ENCODE data around the gene C2CD2.

The C2CD2 gene

DNA sequence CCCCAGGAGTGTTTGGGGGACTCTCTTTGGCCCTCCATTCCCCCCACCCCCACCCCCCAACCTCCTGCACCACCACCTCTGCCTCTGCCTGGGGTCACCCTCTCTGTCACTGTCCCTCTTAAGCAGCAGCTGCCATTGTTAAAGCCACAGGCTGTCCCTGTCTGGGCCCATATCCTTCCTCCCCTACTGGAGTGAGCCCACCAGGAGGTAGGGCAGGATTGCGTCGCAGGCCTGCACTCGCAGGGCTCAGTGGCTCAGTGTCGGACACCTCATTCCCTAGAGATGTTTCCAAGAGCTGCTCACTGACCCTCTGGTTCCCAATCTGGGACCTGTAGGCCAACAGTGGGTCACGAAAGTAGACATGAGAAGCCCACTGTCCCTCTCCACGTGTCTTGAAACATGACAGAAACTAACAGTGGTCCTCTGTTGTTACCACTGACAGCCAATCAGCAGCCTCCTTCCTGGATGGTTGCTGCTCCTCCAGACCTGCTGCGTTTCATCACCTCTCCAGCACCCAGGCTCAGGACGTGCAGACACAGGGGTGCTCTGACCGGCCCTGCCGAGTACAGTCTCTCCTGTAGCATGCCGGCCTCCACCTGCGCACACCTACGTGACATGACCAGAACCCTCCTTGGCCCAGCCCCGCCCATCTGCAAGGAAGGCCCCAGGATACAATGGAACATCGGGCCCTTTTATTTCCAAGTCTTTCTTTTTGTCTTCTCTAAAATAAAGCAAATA lies 82.4 kb downstream of the C2CD2 start:
- no CpG with 5 or more reads among the region's 15 CpGs for WGBS, 2 donors (ENCODE audit: extremely low coverage in 2 of 2, insufficient read length in 2 of 2, insufficient replicate concordance in 1 of 2)
- Histone ChIP-seq H3K4me1 (ENCODE audit: control insufficient read depth in 2 of 2, insufficient read depth in 1 of 2, low read depth in 1 of 2, low read length in 2 of 2) (peaks cover 3 to 7% of the 10 kb centered on the region in 2 donors), H3K36me3 (replicated peaks in 1 of 2; ENCODE audit: control insufficient read depth in 2 of 2, insufficient read depth in 2 of 2, low read length in 2 of 2) (peaks cover 0 to 2% of the 10 kb centered on the region in 2 donors)

DNA sequence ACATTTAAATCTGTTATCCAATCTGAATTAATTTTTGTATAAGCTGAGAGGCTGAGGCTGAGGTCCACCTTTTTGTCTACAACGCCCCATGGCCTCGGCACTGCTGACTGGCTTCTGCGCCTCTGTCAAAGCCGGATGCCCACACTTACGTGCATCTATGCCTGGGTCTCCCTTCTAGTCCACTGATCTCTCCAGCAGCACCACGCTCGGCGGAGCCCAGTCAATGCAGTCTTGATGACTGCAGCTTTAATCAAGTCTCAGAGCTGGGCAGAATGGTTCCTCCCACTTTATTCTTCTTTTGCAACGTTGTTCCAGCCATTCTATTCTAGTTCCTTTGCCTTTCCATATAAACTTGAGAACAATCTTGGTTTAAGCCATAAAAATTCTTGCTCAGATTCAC lies 84.0 kb downstream of the C2CD2 start:
- no peak overlapping the region for H2BK5ac ChIP-seq (ENCODE audit: low read length)
- WGBS, 2 donors (ENCODE audit: extremely low coverage in 2 of 2, insufficient read length in 2 of 2, insufficient replicate concordance in 1 of 2), result no CpG with 5 or more reads among the region's 9 CpGs

More for the DNA sequence above, 82.4 kb downstream of the C2CD2 start:
- no peak overlapping the region for H3K23ac ChIP-seq (ENCODE audit: low read depth, low read length, poor library complexity)
- no peak overlapping the region for H2BK5ac ChIP-seq (ENCODE audit: low read length)
- no peak overlapping the region for H3K9ac ChIP-seq (ENCODE audit: low read depth, low read length, poor library complexity)
- peak overlapping the region; percentile 7 for H3K18ac ChIP-seq (ENCODE audit: low read length)
- DNase-seq (ENCODE audit: low spot score), result no peak
- no peak overlapping the region for H4K8ac ChIP-seq (ENCODE audit: low read depth, low read length)
- no peak overlapping the region for H2BK12ac ChIP-seq (ENCODE audit: low read length)
- H4K91ac ChIP-seq (ENCODE audit: low read depth, low read length, poor library complexity), result no peak overlapping the region
- H2AFZ ChIP-seq (ENCODE audit: low read length), result peak overlapping the region; percentile 42
- no peak overlapping the region for H3K4me3 ChIP-seq (ENCODE audit: low read length in 2 of 2)
- no peak overlapping the region for H2BK15ac ChIP-seq (ENCODE audit: low read length)
- no peak overlapping the region for H2BK120ac ChIP-seq (ENCODE audit: low read depth, low read length)
- peak overlapping the region; percentile 2 for H3K4ac ChIP-seq (ENCODE audit: low read length)
- H3K14ac ChIP-seq (ENCODE audit: low read length), result no peak overlapping the region
- no peaks in the 10 kb centered on the region for H3K9me3 ChIP-seq (replicated peaks in 1 of 2; ENCODE audit: control insufficient read depth in 2 of 2, insufficient read depth in 1 of 2, low read depth in 1 of 2, low read length in 2 of 2)
- H3K27me3 ChIP-seq (ENCODE audit: control insufficient read depth in 3 of 3, insufficient read depth in 3 of 3, low read depth in 1 of 3, low read length in 3 of 3), result no peaks in the 10 kb centered on the region
- no peaks in the 10 kb centered on the region for H3K79me1 ChIP-seq (ENCODE audit: low read depth, low read length)
- no peak overlapping the region for H2AK5ac ChIP-seq (ENCODE audit: low read depth, low read length)
- H3K27ac ChIP-seq (replicated peaks; ENCODE audit: low read length), result no peak overlapping the region
- no peak overlapping the region for H3K4me2 ChIP-seq (ENCODE audit: insufficient read depth, low read length, poor library complexity, severe bottlenecking)

GRCh38 chr21:41868062-41868710 lies 85.6 kb downstream of the C2CD2 start:
- no peak overlapping the region for H3K4me3 ChIP-seq (ENCODE audit: low read length in 2 of 2)
- H2AK5ac ChIP-seq (ENCODE audit: low read depth, low read length), result no peak overlapping the region
- H3K4ac ChIP-seq (ENCODE audit: low read length), result no peak overlapping the region
- no peak overlapping the region for H3K27ac ChIP-seq (replicated peaks; ENCODE audit: low read length)
- H3K9ac ChIP-seq (ENCODE audit: low read depth, low read length, poor library complexity), result no peak overlapping the region
- H4K8ac ChIP-seq (ENCODE audit: low read depth, low read length), result no peak overlapping the region
- no peak overlapping the region for H3K23ac ChIP-seq (ENCODE audit: low read depth, low read length, poor library complexity)
- no peaks in the 10 kb centered on the region for H3K79me1 ChIP-seq (ENCODE audit: low read depth, low read length)
- no peak overlapping the region for H2AFZ ChIP-seq (ENCODE audit: low read length)
- no peak overlapping the region for H3K4me2 ChIP-seq (ENCODE audit: insufficient read depth, low read length, poor library complexity, severe bottlenecking)
- H3K36me3 ChIP-seq (replicated peaks in 1 of 2; ENCODE audit: control insufficient read depth in 2 of 2, insufficient read depth in 2 of 2, low read length in 2 of 2), result no peaks in the 10 kb centered on the region
- H3K14ac ChIP-seq (ENCODE audit: low read length), result no peak overlapping the region
- no peak overlapping the region for H3K18ac ChIP-seq (ENCODE audit: low read length)
- H2BK12ac ChIP-seq (ENCODE audit: low read length), result no peak overlapping the region
- no peak overlapping the region for H2BK5ac ChIP-seq (ENCODE audit: low read length)
- no peak for DNase-seq (ENCODE audit: low spot score)
- H4K91ac ChIP-seq (ENCODE audit: low read depth, low read length, poor library complexity), result no peak overlapping the region
- no peaks in the 10 kb centered on the region for H3K9me3 ChIP-seq (replicated peaks in 1 of 2; ENCODE audit: control insufficient read depth in 2 of 2, insufficient read depth in 1 of 2, low read depth in 1 of 2, low read length in 2 of 2)
- no CpG with 5 or more reads among the region's 10 CpGs for WGBS, 2 donors (ENCODE audit: extremely low coverage in 2 of 2, insufficient read length in 2 of 2, insufficient replicate concordance in 1 of 2)
- peaks cover 3 to 7% of the 10 kb centered on the region in 2 donors for H3K4me1 ChIP-seq (ENCODE audit: control insufficient read depth in 2 of 2, insufficient read depth in 1 of 2, low read depth in 1 of 2, low read length in 2 of 2)
- H3K27me3 ChIP-seq (ENCODE audit: control insufficient read depth in 3 of 3, insufficient read depth in 3 of 3, low read depth in 1 of 3, low read length in 3 of 3), result no peaks in the 10 kb centered on the region
- H2BK15ac ChIP-seq (ENCODE audit: low read length), result no peak overlapping the region
- no peak overlapping the region for H2BK120ac ChIP-seq (ENCODE audit: low read depth, low read length)

More for the DNA sequence above, 84.0 kb downstream of the C2CD2 start:
- Histone ChIP-seq H4K91ac (ENCODE audit: low read depth, low read length, poor library complexity) (no peak overlapping the region), H2BK15ac (ENCODE audit: low read length) (no peak overlapping the region), H3K79me1 (ENCODE audit: low read depth, low read length) (no peaks in the 10 kb centered on the region), H3K36me3 (replicated peaks in 1 of 2; ENCODE audit: control insufficient read depth in 2 of 2, insufficient read depth in 2 of 2, low read length in 2 of 2) (peaks cover 0 to 2% of the 10 kb centered on the region in 2 donors), H4K8ac (ENCODE audit: low read depth, low read length) (no peak overlapping the region), H2AFZ (ENCODE audit: low read length) (no peak overlapping the region), H3K14ac (ENCODE audit: low read length) (no peak overlapping the region), H3K9me3 (replicated peaks in 1 of 2; ENCODE audit: control insufficient read depth in 2 of 2, insufficient read depth in 1 of 2, low read depth in 1 of 2, low read length in 2 of 2) (no peaks in the 10 kb centered on the region), H3K9ac (ENCODE audit: low read depth, low read length, poor library complexity) (no peak overlapping the region), H3K4ac (ENCODE audit: low read length) (no peak overlapping the region), H2BK12ac (ENCODE audit: low read length) (no peak overlapping the region), H2BK120ac (ENCODE audit: low read depth, low read length) (no peak overlapping the region), H3K4me3 (ENCODE audit: low read length in 2 of 2) (no peak overlapping the region), H3K4me2 (ENCODE audit: insufficient read depth, low read length, poor library complexity, severe bottlenecking) (no peak overlapping the region), H3K18ac (ENCODE audit: low read length) (no peak overlapping the region), H3K27ac (replicated peaks; ENCODE audit: low read length) (no peak overlapping the region), H3K27me3 (ENCODE audit: control insufficient read depth in 3 of 3, insufficient read depth in 3 of 3, low read depth in 1 of 3, low read length in 3 of 3) (no peaks in the 10 kb centered on the region), H3K4me1 (ENCODE audit: control insufficient read depth in 2 of 2, insufficient read depth in 1 of 2, low read depth in 1 of 2, low read length in 2 of 2) (peaks cover 3 to 7% of the 10 kb centered on the region in 2 donors), H3K23ac (ENCODE audit: low read depth, low read length, poor library complexity) (no peak overlapping the region), H2AK5ac (ENCODE audit: low read depth, low read length) (no peak overlapping the region)
- no peak for DNase-seq (ENCODE audit: low spot score)

DNA sequence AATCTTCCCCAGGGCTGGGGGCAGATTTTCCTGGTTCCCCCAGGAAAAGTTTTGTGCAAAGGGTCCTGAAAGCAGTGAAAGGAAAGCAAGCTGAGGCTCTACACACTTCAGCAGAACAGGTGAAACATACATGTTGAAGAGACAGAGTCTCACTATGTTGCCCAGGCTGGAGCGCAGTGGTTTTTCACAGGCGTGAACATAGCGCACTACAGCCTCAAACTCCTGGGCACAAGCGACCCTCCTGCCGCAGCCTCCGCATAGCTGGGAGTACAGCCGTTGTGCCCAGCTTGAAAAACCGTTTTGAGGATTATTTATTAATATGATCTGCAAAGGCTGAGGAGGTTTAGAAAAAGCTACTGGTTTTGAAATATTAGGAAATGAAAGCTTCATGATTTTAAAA lies 86.5 kb downstream of the C2CD2 start:
- no peak overlapping the region for H3K18ac ChIP-seq (ENCODE audit: low read length)
- no peak overlapping the region for H2BK120ac ChIP-seq (ENCODE audit: low read depth, low read length)
- no peak overlapping the region for H3K9ac ChIP-seq (ENCODE audit: low read depth, low read length, poor library complexity)
- no peak overlapping the region for H3K4ac ChIP-seq (ENCODE audit: low read length)
- no peaks in the 10 kb centered on the region for H3K27me3 ChIP-seq (ENCODE audit: control insufficient read depth in 3 of 3, insufficient read depth in 3 of 3, low read depth in 1 of 3, low read length in 3 of 3)
- no peak overlapping the region for H2AFZ ChIP-seq (ENCODE audit: low read length)
- H3K9me3 ChIP-seq (replicated peaks in 1 of 2; ENCODE audit: control insufficient read depth in 2 of 2, insufficient read depth in 1 of 2, low read depth in 1 of 2, low read length in 2 of 2), result no peaks in the 10 kb centered on the region
- H2BK12ac ChIP-seq (ENCODE audit: low read length), result no peak overlapping the region
- H3K23ac ChIP-seq (ENCODE audit: low read depth, low read length, poor library complexity), result no peak overlapping the region
- no peak overlapping the region for H2AK5ac ChIP-seq (ENCODE audit: low read depth, low read length)
- H3K36me3 ChIP-seq (replicated peaks in 1 of 2; ENCODE audit: control insufficient read depth in 2 of 2, insufficient read depth in 2 of 2, low read length in 2 of 2), result no peaks in the 10 kb centered on the region
- H2BK5ac ChIP-seq (ENCODE audit: low read length), result no peak overlapping the region
- H2BK15ac ChIP-seq (ENCODE audit: low read length), result no peak overlapping the region
- H3K14ac ChIP-seq (ENCODE audit: low read length), result no peak overlapping the region
- H3K4me1 ChIP-seq (ENCODE audit: control insufficient read depth in 2 of 2, insufficient read depth in 1 of 2, low read depth in 1 of 2, low read length in 2 of 2), result peaks cover 3 to 7% of the 10 kb centered on the region in 2 donors
- no peak for DNase-seq (ENCODE audit: low spot score)
- no peak overlapping the region for H3K27ac ChIP-seq (replicated peaks; ENCODE audit: low read length)
- H3K4me2 ChIP-seq (ENCODE audit: insufficient read depth, low read length, poor library complexity, severe bottlenecking), result no peak overlapping the region
- no peak overlapping the region for H4K91ac ChIP-seq (ENCODE audit: low read depth, low read length, poor library complexity)
- no peaks in the 10 kb centered on the region for H3K79me1 ChIP-seq (ENCODE audit: low read depth, low read length)
- H4K8ac ChIP-seq (ENCODE audit: low read depth, low read length), result no peak overlapping the region
- H3K4me3 ChIP-seq (ENCODE audit: low read length in 2 of 2), result no peak overlapping the region
- WGBS, 2 donors (ENCODE audit: extremely low coverage in 2 of 2, insufficient read length in 2 of 2, insufficient replicate concordance in 1 of 2), result no CpG with 5 or more reads among the region's 8 CpGs

Measured in neuronal stem cell (in vitro differentiated cells).